Stimulated activated CD4-positive, alpha-beta T cell treated with anti-CD3 and anti-CD28 coated beads, Interleukin-4, amount 100 ng/mL, for 24 hours (primary cell): ENCODE results near the gene SLC16A1.
A peak's percentile ranks its signal among the peaks of the same experiment; 100 is the strongest.
"Not testable (repeated sequence)": the region's sequence is repeated elsewhere in the genome, so short reads cannot be mapped to it uniquely, and the experiment has no call there.

Experiments used
- DNase-seq: peaks from one replicate; pipeline ENCODE4 v3.0.0-alpha.2; 2020

The SLC16A1 gene

GRCh38 chr1:112955773-112956543, at the start of gene SLC16A1:
TSS of gene SLC16A1 (minus strand) at chr1:112956196. CDS start at chr1:112929308, 26,888 bp downstream.
- DNase-seq = peak; percentile 90

GRCh38 chr1:113003751-113004690, 48.0 kb upstream of the SLC16A1 start:
- DNase-seq = no peak

GRCh38 chr1:113002297-113002696, 46.3 kb upstream of the SLC16A1 start:
- no peak for DNase-seq

GRCh38 chr1:112998592-112999235, 42.7 kb upstream of the SLC16A1 start:
- DNase-seq = no peak

- no peak for DNase-seq
Observed at GRCh38 chr1:112997781-112998180, 41.8 kb upstream of the SLC16A1 start.

- DNase-seq = no peak
Observed at GRCh38 chr1:112995890-112996289, 39.9 kb upstream of the SLC16A1 start.

GRCh38 chr1:112995021-112995420, 39.0 kb upstream of the SLC16A1 start:
- not testable (repeated sequence) for DNase-seq

GRCh38 chr1:112992780-112993179, 36.8 kb upstream of the SLC16A1 start:
- DNase-seq = no peak

- DNase-seq = no peak
Observed at GRCh38 chr1:112991402-112992120, 35.6 kb upstream of the SLC16A1 start.

- no peak for DNase-seq
Observed at GRCh38 chr1:112990271-112990670, 34.3 kb upstream of the SLC16A1 start.

GRCh38 chr1:112988367-112988766, 32.4 kb upstream of the SLC16A1 start:
- no peak for DNase-seq

- no peak for DNase-seq
Observed at GRCh38 chr1:112985123-112985522, 29.1 kb upstream of the SLC16A1 start.

- DNase-seq = no peak
Observed at GRCh38 chr1:112983537-112984131, 27.6 kb upstream of the SLC16A1 start.

GRCh38 chr1:112982853-112983536, 27.0 kb upstream of the SLC16A1 start:
- no peak for DNase-seq

- DNase-seq = no peak
Observed at GRCh38 chr1:112982328-112982727, 26.3 kb upstream of the SLC16A1 start.

GRCh38 chr1:112981834-112982233, 25.8 kb upstream of the SLC16A1 start:
- DNase-seq = not testable (repeated sequence)

GRCh38 chr1:112981426-112981825, 25.4 kb upstream of the SLC16A1 start:
- no peak for DNase-seq

GRCh38 chr1:112975336-112975735, 19.3 kb upstream of the SLC16A1 start:
- no peak for DNase-seq

- DNase-seq = no peak
Observed at GRCh38 chr1:112974646-112975045, 18.6 kb upstream of the SLC16A1 start.

GRCh38 chr1:112973788-112974187, 17.8 kb upstream of the SLC16A1 start:
- no peak for DNase-seq

GRCh38 chr1:112971006-112971405, 15.0 kb upstream of the SLC16A1 start:
- DNase-seq = no peak

GRCh38 chr1:112964347-112964746, 8.4 kb upstream of the SLC16A1 start:
- DNase-seq = no peak
